ENCODE results near the gene AASDHPPT. TPM values are rescaled to one million over a fixed set of nuclear protein-coding genes. Genes with fewer than 3 reads are reported as not detected.

The AASDHPPT gene
- total RNA-seq, 1 experiment from 2014 or later, result 59.5 TPM

DNA sequence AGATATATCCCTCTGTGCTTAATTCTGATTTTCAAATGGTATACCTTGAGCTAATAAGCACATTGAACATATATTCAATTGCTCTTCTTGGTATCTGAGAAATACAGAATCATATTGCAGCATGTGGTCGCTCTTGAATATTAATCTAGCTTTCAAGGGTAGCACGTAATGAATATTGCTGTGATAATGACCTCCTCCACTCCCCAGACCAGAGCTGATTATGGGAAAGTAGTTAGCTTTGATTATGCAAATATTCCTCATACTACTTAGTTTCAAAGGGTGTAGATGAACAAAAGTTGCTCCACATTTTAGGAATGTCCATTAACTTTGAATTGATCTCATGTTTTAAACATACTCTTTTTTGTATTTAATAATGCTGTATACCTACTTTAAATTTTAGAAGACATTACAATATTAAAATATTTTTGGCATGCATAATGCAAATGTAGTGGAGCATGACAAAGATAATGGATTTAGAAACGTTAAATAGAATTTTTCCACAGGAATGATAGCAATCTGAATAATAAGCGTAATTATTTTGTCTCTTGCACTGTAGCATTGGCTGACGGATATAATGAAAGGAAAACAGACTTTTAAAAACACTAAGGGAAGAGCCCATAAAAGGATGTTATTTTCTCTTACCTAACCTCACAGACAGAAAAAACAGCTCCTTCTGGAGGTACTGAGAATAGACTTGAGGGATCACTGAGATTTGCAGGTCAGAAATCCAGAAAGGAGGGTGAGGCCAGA is 27.6 kb upstream of the AASDHPPT start:
- H3K9me3 ChIP-seq (ENCODE audit: control insufficient read depth in 1 of 2, insufficient read depth in 1 of 2, low read depth in 1 of 2, low read length in 2 of 2), result no peaks in the 10 kb centered on the region
- no TSS peak for BruUV-seq (replicated peaks)
- no peak for TF ChIP-seq ATF3 (IDR thresholded peaks at IDR 0.05)
- no peak for TF ChIP-seq CBX3 (IDR thresholded peaks at IDR 0.05; ENCODE audit: low read depth)
- no peak for TF ChIP-seq EZH2 (IDR thresholded peaks at IDR 0.05)
- no peak for TF ChIP-seq ELF1 (IDR thresholded peaks at IDR 0.05; ENCODE audit: borderline replicate concordance, low read depth)
- TF ChIP-seq SP1 (IDR thresholded peaks at IDR 0.05; ENCODE audit: low read depth), result no peak
- TF ChIP-seq SIN3A (IDR thresholded peaks at IDR 0.05; ENCODE audit: low read depth), result no peak
- TF ChIP-seq, protein P1, sequence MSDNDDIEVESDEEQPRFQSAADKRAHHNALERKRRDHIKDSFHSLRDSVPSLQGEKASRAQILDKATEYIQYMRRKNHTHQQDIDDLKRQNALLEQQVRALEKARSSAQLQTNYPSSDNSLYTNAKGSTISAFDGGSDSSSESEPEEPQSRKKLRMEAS (IDR thresholded peaks at IDR 0.05), result no peak
- TF ChIP-seq, protein P2, sequence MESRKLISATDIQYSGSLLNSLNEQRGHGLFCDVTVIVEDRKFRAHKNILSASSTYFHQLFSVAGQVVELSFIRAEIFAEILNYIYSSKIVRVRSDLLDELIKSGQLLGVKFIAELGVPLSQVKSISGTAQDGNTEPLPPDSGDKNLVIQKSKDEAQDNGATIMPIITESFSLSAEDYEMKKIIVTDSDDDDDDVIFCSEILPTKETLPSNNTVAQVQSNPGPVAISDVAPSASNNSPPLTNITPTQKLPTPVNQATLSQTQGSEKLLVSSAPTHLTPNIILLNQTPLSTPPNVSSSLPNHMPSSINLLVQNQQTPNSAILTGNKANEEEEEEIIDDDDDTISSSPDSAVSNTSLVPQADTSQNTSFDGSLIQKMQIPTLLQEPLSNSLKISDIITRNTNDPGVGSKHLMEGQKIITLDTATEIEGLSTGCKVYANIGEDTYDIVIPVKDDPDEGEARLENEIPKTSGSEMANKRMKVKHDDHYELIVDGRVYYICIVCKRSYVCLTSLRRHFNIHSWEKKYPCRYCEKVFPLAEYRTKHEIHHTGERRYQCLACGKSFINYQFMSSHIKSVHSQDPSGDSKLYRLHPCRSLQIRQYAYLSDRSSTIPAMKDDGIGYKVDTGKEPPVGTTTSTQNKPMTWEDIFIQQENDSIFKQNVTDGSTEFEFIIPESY (IDR thresholded peaks at IDR 0.05; ENCODE audit: extremely low read depth, insufficient replicate concordance, low read length), result no peak
- TF ChIP-seq ZFX (IDR thresholded peaks at IDR 0.05), result no peak
- TF ChIP-seq RAD21 (IDR thresholded peaks at IDR 0.05; ENCODE audit: low read depth), result no peak
- no peak for TF ChIP-seq EGR1 (IDR thresholded peaks at IDR 0.05; ENCODE audit: low read depth)
- no peak for TF ChIP-seq ZNF274 (IDR thresholded peaks at IDR 0.05; ENCODE audit: low read depth, low read length)
- TF ChIP-seq CTCF (IDR thresholded peaks at IDR 0.05 in 2 of 3, conservative IDR thresholded peaks at IDR 0.05 in 1 of 3; ENCODE audit: borderline replicate concordance in 1 of 3, insufficient read depth in 1 of 3, low read depth in 2 of 3, low read length in 2 of 3), result no peak
- TF ChIP-seq JUND (IDR thresholded peaks at IDR 0.05), result no peak
- no peak for TF ChIP-seq SRF (IDR thresholded peaks at IDR 0.05; ENCODE audit: low read depth)
- TF ChIP-seq, protein P3, sequence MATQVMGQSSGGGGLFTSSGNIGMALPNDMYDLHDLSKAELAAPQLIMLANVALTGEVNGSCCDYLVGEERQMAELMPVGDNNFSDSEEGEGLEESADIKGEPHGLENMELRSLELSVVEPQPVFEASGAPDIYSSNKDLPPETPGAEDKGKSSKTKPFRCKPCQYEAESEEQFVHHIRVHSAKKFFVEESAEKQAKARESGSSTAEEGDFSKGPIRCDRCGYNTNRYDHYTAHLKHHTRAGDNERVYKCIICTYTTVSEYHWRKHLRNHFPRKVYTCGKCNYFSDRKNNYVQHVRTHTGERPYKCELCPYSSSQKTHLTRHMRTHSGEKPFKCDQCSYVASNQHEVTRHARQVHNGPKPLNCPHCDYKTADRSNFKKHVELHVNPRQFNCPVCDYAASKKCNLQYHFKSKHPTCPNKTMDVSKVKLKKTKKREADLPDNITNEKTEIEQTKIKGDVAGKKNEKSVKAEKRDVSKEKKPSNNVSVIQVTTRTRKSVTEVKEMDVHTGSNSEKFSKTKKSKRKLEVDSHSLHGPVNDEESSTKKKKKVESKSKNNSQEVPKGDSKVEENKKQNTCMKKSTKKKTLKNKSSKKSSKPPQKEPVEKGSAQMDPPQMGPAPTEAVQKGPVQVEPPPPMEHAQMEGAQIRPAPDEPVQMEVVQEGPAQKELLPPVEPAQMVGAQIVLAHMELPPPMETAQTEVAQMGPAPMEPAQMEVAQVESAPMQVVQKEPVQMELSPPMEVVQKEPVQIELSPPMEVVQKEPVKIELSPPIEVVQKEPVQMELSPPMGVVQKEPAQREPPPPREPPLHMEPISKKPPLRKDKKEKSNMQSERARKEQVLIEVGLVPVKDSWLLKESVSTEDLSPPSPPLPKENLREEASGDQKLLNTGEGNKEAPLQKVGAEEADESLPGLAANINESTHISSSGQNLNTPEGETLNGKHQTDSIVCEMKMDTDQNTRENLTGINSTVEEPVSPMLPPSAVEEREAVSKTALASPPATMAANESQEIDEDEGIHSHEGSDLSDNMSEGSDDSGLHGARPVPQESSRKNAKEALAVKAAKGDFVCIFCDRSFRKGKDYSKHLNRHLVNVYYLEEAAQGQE (IDR thresholded peaks at IDR 0.05; ENCODE audit: low read depth), result no peak
- no peak for TF ChIP-seq CEBPB (IDR thresholded peaks at IDR 0.05; ENCODE audit: low read depth)
- no peak for TF ChIP-seq TCF7L2 (IDR thresholded peaks at IDR 0.05; ENCODE audit: borderline replicate concordance, extremely low read depth, insufficient read depth, insufficient read length)
- no peaks in the 10 kb centered on the region for H3K27me3 ChIP-seq (ENCODE audit: insufficient read depth, low read length)
- DNase-seq (ENCODE audit: low read depth, low spot score), result no peak
- ChIA-PET RAD21 (ENCODE audit: low non-redundant PET in 1 of 2, low total read pairs in 2 of 2, uncharacterized antibody in 2 of 2, unreplicated experiment in 2 of 2) (no interaction called here), POLR2A (no interaction called here), CTCF (no interaction called here)
- H3K79me2 ChIP-seq (ENCODE audit: insufficient read depth, low read length), result no peaks in the 10 kb centered on the region
- H3K4me1 ChIP-seq (ENCODE audit: control insufficient read depth in 1 of 2, insufficient read depth in 2 of 2, low read length in 2 of 2), result no peaks in the 10 kb centered on the region
- no peak overlapping the region for H3K27ac ChIP-seq (ENCODE audit: low read depth, low read length)
- H3K9me2 ChIP-seq (ENCODE audit: insufficient read depth), result no peaks in the 10 kb centered on the region
- no peak overlapping the region for H2AFZ ChIP-seq (ENCODE audit: low read depth, low read length, poor library complexity, severe bottlenecking)
- intact Hi-C loops (cut with micrococcal nuclease), result no loop called here
- H3K4me2 ChIP-seq (ENCODE audit: low read length), result no peak overlapping the region
- H3K9ac ChIP-seq (ENCODE audit: low read length), result no peak overlapping the region
- H3K36me3 ChIP-seq (ENCODE audit: control insufficient read depth in 1 of 2, insufficient read depth in 2 of 2, low read length in 2 of 2), result no peaks in the 10 kb centered on the region
- H4K20me1 ChIP-seq (ENCODE audit: insufficient read depth), result no peaks in the 10 kb centered on the region
- no peak for ATAC-seq
- no peak overlapping the region for H3K4me3 ChIP-seq (replicated peaks in 1 of 2; ENCODE audit: low read depth in 1 of 2, low read length in 2 of 2)
